ENCODE measurements around the gene RNF166. TPM values are rescaled to one million over a fixed set of nuclear protein-coding genes. Genes with fewer than 3 reads are reported as not detected.
A peak's percentile ranks its signal among the peaks of the same experiment; 100 is the strongest.

Gene RNF166
- total and polyA plus RNA-seq, 2 donors (not counting 3 experiments of a cell fraction or from before 2014, with no cell fraction given) = 27.6 to 38.8 TPM

- dilution Hi-C loops (cut with MboI; ENCODE audit: extremely low pct_ligation_motif_present, low sequenced_read_pairs) = no loop called here
- peak; percentile 31 for FAIRE-seq
- POLR2A ChIA-PET = no interaction called here
These were observed 8.2 kb downstream of the RNF166 start for GRCh38 chr16:88697831-88698615.

More at GRCh38 chr16:88697831-88698615, 8.2 kb downstream of the RNF166 start:
- Histone ChIP-seq H3K4me1 (ENCODE audit: control insufficient read depth, extremely low read depth, insufficient read depth, low read length) (peaks cover 28% of the 10 kb centered on the region), H3K4me3 (replicated peaks in 1 of 3; ENCODE audit: insufficient read depth in 1 of 3, low read depth in 1 of 3, low read length in 3 of 3) (no peak overlapping the region), H3K27me3 (ENCODE audit: control insufficient read depth in 2 of 2, insufficient read depth in 2 of 2, low read length in 2 of 2) (no peaks in the 10 kb centered on the region), H3K9me3 (replicated peaks; ENCODE audit: control insufficient read depth, insufficient read depth, low read length) (no peaks in the 10 kb centered on the region), H2AFZ (ENCODE audit: low read depth, low read length) (no peak overlapping the region), H3K9me1 (replicated peaks; ENCODE audit: control insufficient read depth, extremely low read depth, insufficient read depth, low read length) (no peaks in the 10 kb centered on the region), H3K79me2 (ENCODE audit: control insufficient read depth, insufficient read depth, low read length) (peaks cover 16% of the 10 kb centered on the region), H3K36me3 (ENCODE audit: control insufficient read depth in 2 of 2, extremely low read depth in 1 of 2, insufficient read depth in 2 of 2, low read length in 2 of 2) (peaks cover 4 to 21% of the 10 kb centered on the region in 2 experiments), H4K20me1 (replicated peaks; ENCODE audit: control insufficient read depth, extremely low read depth, insufficient read depth, low read length) (no peaks in the 10 kb centered on the region), H3K27ac (ENCODE audit: insufficient read depth, low read depth, low read length) (no peak overlapping the region), H3K4me2 (ENCODE audit: insufficient read depth, low read length) (no peak overlapping the region), H3K9ac (replicated peaks; ENCODE audit: extremely low read depth, insufficient read depth, low read length) (no peak overlapping the region)
- TF ChIP-seq, protein P1, sequence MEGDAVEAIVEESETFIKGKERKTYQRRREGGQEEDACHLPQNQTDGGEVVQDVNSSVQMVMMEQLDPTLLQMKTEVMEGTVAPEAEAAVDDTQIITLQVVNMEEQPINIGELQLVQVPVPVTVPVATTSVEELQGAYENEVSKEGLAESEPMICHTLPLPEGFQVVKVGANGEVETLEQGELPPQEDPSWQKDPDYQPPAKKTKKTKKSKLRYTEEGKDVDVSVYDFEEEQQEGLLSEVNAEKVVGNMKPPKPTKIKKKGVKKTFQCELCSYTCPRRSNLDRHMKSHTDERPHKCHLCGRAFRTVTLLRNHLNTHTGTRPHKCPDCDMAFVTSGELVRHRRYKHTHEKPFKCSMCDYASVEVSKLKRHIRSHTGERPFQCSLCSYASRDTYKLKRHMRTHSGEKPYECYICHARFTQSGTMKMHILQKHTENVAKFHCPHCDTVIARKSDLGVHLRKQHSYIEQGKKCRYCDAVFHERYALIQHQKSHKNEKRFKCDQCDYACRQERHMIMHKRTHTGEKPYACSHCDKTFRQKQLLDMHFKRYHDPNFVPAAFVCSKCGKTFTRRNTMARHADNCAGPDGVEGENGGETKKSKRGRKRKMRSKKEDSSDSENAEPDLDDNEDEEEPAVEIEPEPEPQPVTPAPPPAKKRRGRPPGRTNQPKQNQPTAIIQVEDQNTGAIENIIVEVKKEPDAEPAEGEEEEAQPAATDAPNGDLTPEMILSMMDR (IDR thresholded peaks at IDR 0.05; ENCODE audit: extremely low read depth in 1 of 2, insufficient read depth in 1 of 2, low read depth in 1 of 2, low read length in 2 of 2) = peak; percentile 34 to 54
- no peak for TF ChIP-seq JUN (IDR thresholded peaks at IDR 0.05; ENCODE audit: borderline replicate concordance, insufficient read depth, insufficient read length, low read depth)
- CTCF ChIA-PET = no interaction called here
- no TSS peak for BruUV-seq (replicated peaks)
- intact Hi-C loops (cut with micrococcal nuclease) = no loop called here
- DNase-seq (ENCODE audit: low read depth, low spot score) = no peak

All from endothelial cell of umbilical vein (primary cell).